Thyroid gland (tissue), 4 donors: ENCODE measurements around the gene MYOF. TPM values are rescaled to one million over a fixed set of nuclear protein-coding genes. Genes with fewer than 3 reads are reported as not detected.

Experiments
- DNase-seq, 2 donors: peaks; one replicate each; pipeline ENCODE4 v3.0.0-alpha.2; 2019
- H3K27ac ChIP-seq, 3 donors: fragments of 200-600 bp; sonication (generic); 1 replicate in 2 of 3; 2 replicates in 1 of 3; pipeline ENCODE4 v1.5.1; 2016 to 2019; ENCODE audit warnings: mild to moderate bottlenecking in 1 of 3, moderate library complexity in 1 of 3
- H3K27me3 ChIP-seq: fragments of 200-600 bp; sonication (generic); one replicate; pipeline ENCODE4 v1.5.1; 2019
- H3K36me3 ChIP-seq, 2 donors: fragments of 200-600 bp; sonication (generic); one replicate each; pipeline ENCODE4 v1.5.1; 2016 to 2019
- H3K4me1 ChIP-seq, 2 donors: fragments of 200-600 bp; sonication (generic); one replicate each; pipeline ENCODE4 v1.5.1; 2017 to 2019
- H3K4me3 ChIP-seq, 3 donors: fragments of 200-600 bp; sonication (generic); replicated peaks in 1 of 3; 1 replicate in 2 of 3; 2 replicates in 1 of 3; pipeline ENCODE4 v1.5.1; 2016; ENCODE audit warnings: mild to moderate bottlenecking in 1 of 3
- H3K9me3 ChIP-seq: fragments of 200-600 bp; sonication (generic); one replicate; pipeline ENCODE4 v1.5.1; 2017
- CTCF ChIP-seq, 6 experiments: fragments of 200-600 bp in 3 of 6; fragments of 450-650 bp in 3 of 6; sonication (generic) in 3 of 6; IDR thresholded peaks; one replicate each; pipeline ENCODE4 v1.5.1; 2016 to 2019; ENCODE audit warnings: antibody characterized with exemption in 6 of 6, mild to moderate bottlenecking in 2 of 6, inconsistent platforms in 1 of 6, moderate library complexity in 1 of 6
- POLR2A ChIP-seq, 2 donors: fragments of 450-650 bp; IDR thresholded peaks; one replicate each; pipeline ENCODE4 v1.6.1; 2017; ENCODE audit warnings: antibody characterized with exemption in 2 of 2, mild to moderate bottlenecking in 2 of 2, moderate library complexity in 1 of 2
- WGBS, 2 donors: methylation state at CpG; one replicate each; pipeline ENCODE4 v1.1.5; 2017; 5-methylcytosine and 5-hydroxymethylcytosine counted together
- intact Hi-C: fragments of 100-400 bp; cut with DNase I; formaldehyde crosslinking; loops from one replicate; pipeline ENCODE4 v1.15.1; 2023
- total RNA-seq, 4 donors: library from RNA; depleted of rRNA; stranded (reverse); fragments of >200 nt; gene quantifications; one replicate each; pipeline ENCODE4 v1.2.3, GENCODE V29; 2016

Gene MYOF
- total RNA-seq, 4 donors from 2014 or later: 72.3 to 210 (median 118) TPM

GRCh38 chr10:93458821-93459257 lies 23.3 kb downstream of the MYOF start:
- Histone ChIP-seq H3K27ac (peak overlapping the region; percentile 92 to 99 (median 95)), H3K4me3 (no peak overlapping the region), H3K4me1 (peaks cover 28 to 66% of the 10 kb centered on the region in 2 donors), H3K9me3 (no peaks in the 10 kb centered on the region), H3K36me3 (no peaks in the 10 kb centered on the region), H3K27me3 (no peaks in the 10 kb centered on the region)
- intact Hi-C loops: no loop called here
- 11 to 34% methylated on average over 6 of the region's 6 CpGs for WGBS, 2 donors
- TF ChIP-seq POLR2A (IDR thresholded peaks at IDR 0.05) (peak in 1 of 2 donors; percentile 73), CTCF (IDR thresholded peaks at IDR 0.05) (no peak)
- DNase-seq: peak; percentile 91 to 93

GRCh38 chr10:93457511-93457910 lies 24.6 kb downstream of the MYOF start:
- 93 to 94% methylated on average over 8 of the region's 8 CpGs for WGBS, 2 donors
- TF ChIP-seq POLR2A (IDR thresholded peaks at IDR 0.05): no peak
- no peak for TF ChIP-seq CTCF (IDR thresholded peaks at IDR 0.05)
- H3K27ac ChIP-seq: peak overlapping the region; percentile 92 to 99 (median 95)
- no peaks in the 10 kb centered on the region for H3K9me3 ChIP-seq
- no peaks in the 10 kb centered on the region for H3K36me3 ChIP-seq
- H3K4me1 ChIP-seq: peaks cover 28 to 53% of the 10 kb centered on the region in 2 donors
- DNase-seq: no peak
- H3K27me3 ChIP-seq: no peaks in the 10 kb centered on the region
- intact Hi-C loops: no loop called here
- no peak overlapping the region for H3K4me3 ChIP-seq

GRCh38 chr10:93456480-93456879 lies 25.7 kb downstream of the MYOF start:
- H3K4me3 ChIP-seq: no peak overlapping the region
- TF ChIP-seq CTCF (IDR thresholded peaks at IDR 0.05) (no peak), POLR2A (IDR thresholded peaks at IDR 0.05) (no peak)
- H3K27ac ChIP-seq: peak overlapping the region in 1 of 3 donors; percentile 19
- intact Hi-C loops: no loop called here
- no peaks in the 10 kb centered on the region for H3K9me3 ChIP-seq
- 91 to 94% methylated on average over 7 of the region's 7 CpGs for WGBS, 2 donors
- H3K36me3 ChIP-seq: no peaks in the 10 kb centered on the region
- no peaks in the 10 kb centered on the region for H3K27me3 ChIP-seq
- DNase-seq: no peak
- H3K4me1 ChIP-seq: peaks cover 20 to 52% of the 10 kb centered on the region in 2 donors

GRCh38 chr10:93454736-93455135 lies 27.4 kb downstream of the MYOF start:
- Histone ChIP-seq H3K36me3 (no peaks in the 10 kb centered on the region), H3K27ac (peak overlapping the region in 1 of 3 donors; percentile 32), H3K4me1 (peaks cover 13 to 41% of the 10 kb centered on the region in 2 donors), H3K4me3 (no peak overlapping the region), H3K9me3 (no peaks in the 10 kb centered on the region), H3K27me3 (no peaks in the 10 kb centered on the region)
- DNase-seq: no peak
- WGBS, 2 donors: 95 to 97% methylated on average over 7 of the region's 7 CpGs
- TF ChIP-seq POLR2A (IDR thresholded peaks at IDR 0.05): no peak
- TF ChIP-seq CTCF (IDR thresholded peaks at IDR 0.05): no peak
- intact Hi-C loops: no loop called here

- WGBS, 2 donors: 73 to 95% methylated on average over 2 of the region's 2 CpGs
- DNase-seq: no peak
- Histone ChIP-seq H3K27me3 (no peaks in the 10 kb centered on the region), H3K4me3 (no peak overlapping the region), H3K36me3 (no peaks in the 10 kb centered on the region), H3K27ac (peak overlapping the region in 2 of 3 donors; percentile 4 to 32), H3K9me3 (no peaks in the 10 kb centered on the region), H3K4me1 (peaks cover 12 to 35% of the 10 kb centered on the region in 2 donors)
- no peak for TF ChIP-seq POLR2A (IDR thresholded peaks at IDR 0.05)
- TF ChIP-seq CTCF (IDR thresholded peaks at IDR 0.05): no peak
- intact Hi-C loops: no loop called here
Measured at GRCh38 chr10:93454146-93454545, 28.0 kb downstream of the MYOF start.
